MCF 10A (cell line): ENCODE data around the gene GRID1. TPM values are rescaled to one million over a fixed set of nuclear protein-coding genes. Genes with fewer than 3 reads are reported as not detected.
A peak's percentile ranks its signal among the peaks of the same experiment; 100 is the strongest.

ENCODE experiments used
- BruUV-seq: library from RNA; stranded (reverse); fragments of 400-500 nt; replicated peaks from 2 replicates; lab custom pipeline; 2021; lab: Mats Ljungman, UMichigan
- CTCF ChIA-PET: fragments of 300-600 bp; sonication (Branson Sonifier 250); formaldehyde crosslinking; extraction: SDS; loops from one replicate; lab custom pipeline; 2021; ENCODE audit warnings: antibody characterized with exemption, inconsistent platforms; lab: Yijun Ruan, JAX
- POLR2A ChIA-PET: fragments of 300-600, 350-650 bp; sonication (Branson Sonifier 250); formaldehyde crosslinking; extraction: SDS; loops from one replicate; lab custom pipeline; 2020; ENCODE audit warnings: antibody characterized with exemption, inconsistent platforms; lab: Yijun Ruan, JAX
- DNase-seq: peaks from one replicate; pipeline ENCODE4 v3.0.0-alpha.2; 2018; ENCODE audit not compliant: unreplicated experiment
- H3K27ac Mint-ChIP-seq: one replicate; pipeline ENCODE4 v1.8.0; 2022; ENCODE audit warnings: mild to moderate bottlenecking, low read depth, mixed read lengths; ENCODE audit not compliant: unreplicated experiment
- H3K27me3 Mint-ChIP-seq: one replicate; pipeline ENCODE4 v1.8.0; 2022; ENCODE audit warnings: mixed read lengths; ENCODE audit not compliant: insufficient read depth, unreplicated experiment
- H3K36me3 Mint-ChIP-seq: one replicate; pipeline ENCODE4 v1.8.0; 2022; ENCODE audit warnings: mild to moderate bottlenecking, moderate library complexity, mixed read lengths; ENCODE audit not compliant: insufficient read depth, unreplicated experiment
- H3K4me1 Mint-ChIP-seq: one replicate; pipeline ENCODE4 v1.8.0; 2022; ENCODE audit warnings: mixed read lengths; ENCODE audit not compliant: insufficient read depth, unreplicated experiment
- H3K4me3 Mint-ChIP-seq: one replicate; pipeline ENCODE4 v1.8.0; 2022; ENCODE audit warnings: mild to moderate bottlenecking, moderate library complexity, mixed read lengths; ENCODE audit not compliant: unreplicated experiment
- H3K9me3 Mint-ChIP-seq: one replicate; pipeline ENCODE4 v1.8.0; 2022; ENCODE audit warnings: mixed read lengths; ENCODE audit not compliant: unreplicated experiment
- intact Hi-C: fragments of 100-400 bp; cut with micrococcal nuclease; formaldehyde crosslinking; loops from 2 replicates; pipeline ENCODE4 v1.14.1; 2022
- total RNA-seq: library from RNA; stranded (reverse); gene quantifications from 2 replicates; pipeline ENCODE4 v1.2.3, GENCODE V29; 2022
- TF ChIP-seq, protein P1 (sequence below): fragments of 200-600 bp; IDR thresholded peaks from one replicate; pipeline ENCODE4 v1.8.0; 2022; ENCODE audit warnings: antibody characterized with exemption, mild to moderate bottlenecking; ENCODE audit not compliant: unreplicated experiment

Gene GRID1
- total RNA-seq, 1 experiment from 2014 or later = not detected

DNA sequence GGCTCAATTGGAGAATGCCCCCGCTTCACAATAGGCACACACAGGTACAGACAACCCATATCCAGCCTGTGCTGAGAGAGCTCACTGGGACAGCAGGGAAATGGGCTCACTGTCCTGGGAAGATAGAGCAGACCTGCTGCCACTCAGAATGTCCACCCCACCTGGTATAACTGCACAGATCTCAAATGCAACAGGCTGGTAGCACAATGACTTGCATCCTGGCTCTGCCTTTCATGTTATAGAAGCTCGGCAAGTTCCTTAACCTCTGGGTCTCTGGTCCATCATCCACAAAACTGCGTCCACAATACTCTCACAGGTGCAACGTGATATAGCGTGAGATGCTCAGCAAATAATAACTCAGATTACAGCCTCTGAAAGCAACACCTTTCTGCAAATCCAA is 295.4 kb downstream of the GRID1 start:
- intact Hi-C loops = no loop called here

DNA sequence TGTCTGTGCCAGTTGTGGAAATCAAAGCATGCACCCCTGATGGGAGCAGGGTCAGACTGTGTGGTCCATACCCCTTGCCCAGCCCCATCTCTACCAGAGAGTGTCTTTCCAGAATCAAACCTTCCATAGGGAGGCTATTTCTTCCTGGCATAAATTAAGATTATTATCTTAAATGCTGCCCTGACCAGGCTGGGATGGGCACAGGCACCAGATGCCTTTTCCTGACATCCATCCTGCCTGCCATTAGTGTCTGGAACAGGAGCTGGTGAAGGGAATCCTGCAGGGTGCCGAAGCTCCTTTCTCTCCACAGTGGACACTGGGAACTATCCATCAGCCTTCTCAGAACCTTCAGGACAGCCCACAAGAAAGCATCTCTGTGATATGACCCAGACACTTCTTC is 296.3 kb downstream of the GRID1 start:
- TF ChIP-seq, protein P1, sequence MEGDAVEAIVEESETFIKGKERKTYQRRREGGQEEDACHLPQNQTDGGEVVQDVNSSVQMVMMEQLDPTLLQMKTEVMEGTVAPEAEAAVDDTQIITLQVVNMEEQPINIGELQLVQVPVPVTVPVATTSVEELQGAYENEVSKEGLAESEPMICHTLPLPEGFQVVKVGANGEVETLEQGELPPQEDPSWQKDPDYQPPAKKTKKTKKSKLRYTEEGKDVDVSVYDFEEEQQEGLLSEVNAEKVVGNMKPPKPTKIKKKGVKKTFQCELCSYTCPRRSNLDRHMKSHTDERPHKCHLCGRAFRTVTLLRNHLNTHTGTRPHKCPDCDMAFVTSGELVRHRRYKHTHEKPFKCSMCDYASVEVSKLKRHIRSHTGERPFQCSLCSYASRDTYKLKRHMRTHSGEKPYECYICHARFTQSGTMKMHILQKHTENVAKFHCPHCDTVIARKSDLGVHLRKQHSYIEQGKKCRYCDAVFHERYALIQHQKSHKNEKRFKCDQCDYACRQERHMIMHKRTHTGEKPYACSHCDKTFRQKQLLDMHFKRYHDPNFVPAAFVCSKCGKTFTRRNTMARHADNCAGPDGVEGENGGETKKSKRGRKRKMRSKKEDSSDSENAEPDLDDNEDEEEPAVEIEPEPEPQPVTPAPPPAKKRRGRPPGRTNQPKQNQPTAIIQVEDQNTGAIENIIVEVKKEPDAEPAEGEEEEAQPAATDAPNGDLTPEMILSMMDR = no peak
- CTCF ChIA-PET = interaction anchor here (0.5 kb wide), 1 partner anchor 15 kb away, joined by 5 read pairs; no protein-coding TSS in a partner anchor
- H3K4me3 Mint-ChIP-seq = no peak overlapping the region
- intact Hi-C loops = no loop called here
- no peak for DNase-seq
- no TSS peak for BruUV-seq
- no peaks in the 10 kb centered on the region for H3K27me3 Mint-ChIP-seq
- peaks cover 24% of the 10 kb centered on the region for H3K9me3 Mint-ChIP-seq
- H3K4me1 Mint-ChIP-seq = no peaks in the 10 kb centered on the region
- H3K36me3 Mint-ChIP-seq = no peaks in the 10 kb centered on the region
- POLR2A ChIA-PET = no interaction called here
- H3K27ac Mint-ChIP-seq = no peak overlapping the region

More for the DNA sequence above, 295.4 kb downstream of the GRID1 start:
- no peak for DNase-seq
- CTCF ChIA-PET = interaction anchor here (1.2 kb wide), 1 partner anchor 289 kb away, joined by 5 read pairs; no protein-coding TSS in a partner anchor
- no peak overlapping the region for H3K4me3 Mint-ChIP-seq
- no peak overlapping the region for H3K27ac Mint-ChIP-seq
- no TSS peak for BruUV-seq
- H3K4me1 Mint-ChIP-seq = no peaks in the 10 kb centered on the region
- no peaks in the 10 kb centered on the region for H3K27me3 Mint-ChIP-seq
- peaks cover 21% of the 10 kb centered on the region for H3K9me3 Mint-ChIP-seq
- POLR2A ChIA-PET = no interaction called here
- TF ChIP-seq, protein P1 = no peak
- no peaks in the 10 kb centered on the region for H3K36me3 Mint-ChIP-seq

DNA sequence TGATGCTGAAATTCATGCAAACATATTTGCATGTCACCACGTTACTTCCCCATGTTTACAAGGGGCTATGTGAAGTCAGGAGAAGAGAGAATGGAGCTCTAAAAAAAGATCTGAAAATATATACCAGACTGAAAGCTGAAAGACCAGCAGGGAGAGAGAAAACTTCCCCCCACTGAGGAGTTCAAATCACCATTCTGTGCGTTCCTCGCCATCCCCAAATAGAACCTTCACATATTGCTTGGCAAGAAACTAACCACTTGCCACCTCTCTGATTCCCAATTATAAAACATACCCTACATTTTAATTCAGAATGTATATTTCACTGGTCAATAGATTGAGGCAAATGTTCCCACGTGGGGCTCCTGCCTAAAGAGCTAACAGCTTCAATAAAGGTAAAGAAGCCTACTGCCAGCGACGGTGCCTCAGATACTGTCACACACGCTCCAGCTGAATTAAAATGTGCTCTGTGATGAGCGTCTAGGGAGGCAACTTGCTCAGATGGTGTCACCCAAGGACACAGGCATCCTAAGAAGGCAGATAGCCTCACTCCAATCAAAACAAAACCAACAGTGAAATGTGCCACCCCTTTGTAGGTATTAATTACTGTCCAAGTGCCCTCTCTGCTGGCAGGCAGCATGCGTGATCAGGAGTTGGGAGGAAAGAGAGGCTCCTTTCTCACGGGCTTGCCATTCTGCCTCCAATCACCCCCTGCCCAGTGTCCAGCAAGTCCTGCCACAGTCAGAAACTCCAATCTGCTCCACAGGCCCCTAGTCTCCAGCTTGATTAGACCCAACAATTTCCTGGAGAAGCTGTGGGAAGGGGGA is 298.2 kb downstream of the GRID1 start:
- ChIA-PET CTCF (no interaction called here), POLR2A (no interaction called here)
- intact Hi-C loops = no loop called here
- no peaks in the 10 kb centered on the region for H3K27me3 Mint-ChIP-seq
- no peak overlapping the region for H3K27ac Mint-ChIP-seq
- no peaks in the 10 kb centered on the region for H3K4me1 Mint-ChIP-seq
- TF ChIP-seq, protein P1 = no peak
- peak; percentile 4 for DNase-seq
- peaks cover 15% of the 10 kb centered on the region for H3K9me3 Mint-ChIP-seq
- no TSS peak for BruUV-seq
- H3K36me3 Mint-ChIP-seq = no peaks in the 10 kb centered on the region
- no peak overlapping the region for H3K4me3 Mint-ChIP-seq

DNA sequence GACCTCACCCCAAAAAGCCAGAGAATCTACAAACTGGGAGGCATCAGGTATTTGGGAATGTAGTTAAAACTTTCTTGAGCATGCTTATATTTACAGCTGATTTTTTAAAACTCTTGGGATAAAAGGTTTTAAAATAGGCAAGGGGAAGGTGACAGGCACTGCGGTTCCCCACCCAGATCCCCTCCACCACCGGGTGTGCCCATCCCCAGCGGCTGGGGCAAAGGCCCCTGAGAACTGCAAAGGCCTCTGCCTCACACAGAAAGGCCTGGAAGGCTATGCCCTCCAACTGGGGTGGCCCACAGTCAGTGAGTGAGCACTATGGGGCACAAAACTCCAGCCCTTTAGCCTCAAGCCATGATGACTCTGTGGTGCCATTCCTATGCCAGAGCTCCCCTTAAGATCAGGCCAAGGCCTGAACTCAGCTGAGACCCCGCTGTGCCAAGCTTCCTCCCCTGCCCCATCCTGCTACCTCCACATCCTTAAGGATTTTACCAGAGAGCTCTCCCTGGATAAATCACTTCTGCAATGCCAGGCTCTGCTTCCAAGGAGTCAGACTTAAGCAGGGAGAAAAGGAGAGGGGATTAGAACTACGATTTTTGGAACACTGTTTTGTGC is 299.1 kb downstream of the GRID1 start:
- no peak for DNase-seq
- no TSS peak for BruUV-seq
- ChIA-PET CTCF (no interaction called here), POLR2A (no interaction called here)
- H3K9me3 Mint-ChIP-seq = peaks cover 15% of the 10 kb centered on the region
- no peak overlapping the region for H3K27ac Mint-ChIP-seq
- intact Hi-C loops = no loop called here
- no peaks in the 10 kb centered on the region for H3K27me3 Mint-ChIP-seq
- no peaks in the 10 kb centered on the region for H3K4me1 Mint-ChIP-seq
- H3K36me3 Mint-ChIP-seq = no peaks in the 10 kb centered on the region
- TF ChIP-seq, protein P1 = no peak
- no peak overlapping the region for H3K4me3 Mint-ChIP-seq
